Immature natural killer cell (primary cell): ENCODE data around the gene MYRF. TPM values are rescaled to one million over a fixed set of nuclear protein-coding genes. Genes with fewer than 3 reads are reported as not detected.
A peak's percentile ranks its signal among the peaks of the same experiment; 100 is the strongest.

ENCODE experiments used
- DNase-seq, 3 donors: peaks; one replicate each; pipeline ENCODE4 v3.0.0; 2022; ENCODE audit warnings: mixed read lengths in 1 of 3
- H3K27ac Mint-ChIP-seq, 6 donors: one replicate each; pipeline ENCODE4 v1.8.0; 2020; ENCODE audit warnings: mixed read lengths in 6 of 6, mild to moderate bottlenecking in 5 of 6, inconsistent platforms in 4 of 6, moderate library complexity in 3 of 6
- H3K27me3 Mint-ChIP-seq, 3 donors: one replicate each; pipeline ENCODE4 v1.8.0; 2020 to 2021; ENCODE audit warnings: low read depth in 3 of 3, mild to moderate bottlenecking in 3 of 3, mixed read lengths in 3 of 3, moderate library complexity in 3 of 3, inconsistent platforms in 1 of 3
- H3K36me3 Mint-ChIP-seq, 3 donors: one replicate each; pipeline ENCODE4 v1.8.0; 2020; ENCODE audit warnings: mixed read lengths in 3 of 3, inconsistent platforms in 2 of 3, mild to moderate bottlenecking in 2 of 3
- H3K4me1 Mint-ChIP-seq, 2 donors: one replicate each; pipeline ENCODE4 v1.8.0; 2020; ENCODE audit warnings: inconsistent platforms in 2 of 2, mild to moderate bottlenecking in 2 of 2, mixed read lengths in 2 of 2, moderate library complexity in 1 of 2
- H3K4me3 Mint-ChIP-seq, 5 donors: one replicate each; pipeline ENCODE4 v1.8.0; 2020; ENCODE audit warnings: mild to moderate bottlenecking in 5 of 5, mixed read lengths in 5 of 5, inconsistent platforms in 3 of 5, moderate library complexity in 3 of 5
- H3K9me3 Mint-ChIP-seq, 6 donors: one replicate each; pipeline ENCODE4 v1.8.0; 2020; ENCODE audit warnings: mild to moderate bottlenecking in 6 of 6, mixed read lengths in 6 of 6, inconsistent platforms in 4 of 6, moderate library complexity in 3 of 6
- polyA plus RNA-seq, 3 donors: library from polyadenylated mRNA; unstranded; fragments of 300-500 nt; fragmentation: Illumina TruSeq; gene quantifications; one replicate each; pipeline ENCODE4 v1.2.3, GENCODE V29; 2021

MYRF gene
- polyA plus RNA-seq, 3 donors from 2014 or later = 0.43 to 2.4 TPM; not detected in 1

- no peaks in the 10 kb centered on the region for H3K9me3 Mint-ChIP-seq
- no peaks in the 10 kb centered on the region for H3K36me3 Mint-ChIP-seq
- DNase-seq = no peak
- peak overlapping the region in 3 of 6 donors; percentile 61 to 88 (median 66) for H3K27ac Mint-ChIP-seq
- peaks cover 0 to 4% (median 2%) of the 10 kb centered on the region in 3 donors for H3K27me3 Mint-ChIP-seq
- peak overlapping the region; percentile 19 to 81 (median 57) for H3K4me3 Mint-ChIP-seq
- peaks cover 25 to 39% of the 10 kb centered on the region in 2 donors for H3K4me1 Mint-ChIP-seq
Measured at GRCh38 chr11:61775106-61775505, 22.7 kb downstream of the MYRF start.

GRCh38 chr11:61775606-61776554 is 23.4 kb downstream of the MYRF start:
- Mint-ChIP-seq H3K27me3 (peaks cover 0 to 4% (median 2%) of the 10 kb centered on the region in 3 donors), H3K27ac (peak overlapping the region in 5 of 6 donors; percentile 60 to 88 (median 66)), H3K4me1 (peaks cover 25 to 39% of the 10 kb centered on the region in 2 donors), H3K36me3 (no peaks in the 10 kb centered on the region), H3K4me3 (peak overlapping the region; percentile 56 to 81 (median 75)), H3K9me3 (no peaks in the 10 kb centered on the region)
- DNase-seq = peak; percentile 53 to 58 (median 56)

GRCh38 chr11:61776561-61777075 is 24.2 kb downstream of the MYRF start:
- Mint-ChIP-seq H3K36me3 (no peaks in the 10 kb centered on the region), H3K4me1 (peaks cover 25 to 37% of the 10 kb centered on the region in 2 donors), H3K27ac (peak overlapping the region; percentile 40 to 77 (median 60)), H3K9me3 (no peaks in the 10 kb centered on the region), H3K4me3 (peak overlapping the region; percentile 56 to 78 (median 75)), H3K27me3 (peaks cover 0 to 4% (median 2%) of the 10 kb centered on the region in 3 donors)
- peak; percentile 57 to 59 (median 59) for DNase-seq

- Mint-ChIP-seq H3K4me1 (peaks cover 25 to 35% of the 10 kb centered on the region in 2 donors), H3K4me3 (peak overlapping the region; percentile 59 to 78 (median 69)), H3K27me3 (peaks cover 0 to 4% (median 2%) of the 10 kb centered on the region in 3 donors), H3K36me3 (no peaks in the 10 kb centered on the region), H3K27ac (peak overlapping the region in 3 of 6 donors; percentile 35 to 61 (median 40)), H3K9me3 (no peaks in the 10 kb centered on the region)
- DNase-seq = peak; percentile 66 to 69 (median 69)
Measured at GRCh38 chr11:61777234-61778090, 25.0 kb downstream of the MYRF start.

- no peaks in the 10 kb centered on the region for H3K36me3 Mint-ChIP-seq
- peak overlapping the region; percentile 33 to 75 (median 59) for H3K4me3 Mint-ChIP-seq
- no peak for DNase-seq
- no peak overlapping the region for H3K27ac Mint-ChIP-seq
- peaks cover 0 to 4% (median 2%) of the 10 kb centered on the region in 3 donors for H3K27me3 Mint-ChIP-seq
- H3K4me1 Mint-ChIP-seq = peaks cover 25 to 30% of the 10 kb centered on the region in 2 donors
- H3K9me3 Mint-ChIP-seq = no peaks in the 10 kb centered on the region
Measured at GRCh38 chr11:61778357-61778886, 26.0 kb downstream of the MYRF start.

- no peaks in the 10 kb centered on the region for H3K9me3 Mint-ChIP-seq
- peaks cover 25 to 32% of the 10 kb centered on the region in 2 donors for H3K4me1 Mint-ChIP-seq
- DNase-seq = no peak
- H3K36me3 Mint-ChIP-seq = no peaks in the 10 kb centered on the region
- H3K4me3 Mint-ChIP-seq = no peak overlapping the region
- H3K27ac Mint-ChIP-seq = no peak overlapping the region
- peaks cover 0 to 4% (median 2%) of the 10 kb centered on the region in 3 donors for H3K27me3 Mint-ChIP-seq
Measured at GRCh38 chr11:61778920-61779650, 26.6 kb downstream of the MYRF start.

GRCh38 chr11:61779666-61780525 is 27.5 kb downstream of the MYRF start:
- H3K4me3 Mint-ChIP-seq = no peak overlapping the region
- H3K4me1 Mint-ChIP-seq = peaks cover 25 to 28% of the 10 kb centered on the region in 2 donors
- H3K27ac Mint-ChIP-seq = no peak overlapping the region
- peaks cover 0 to 1% (median 1%) of the 10 kb centered on the region in 3 donors for H3K36me3 Mint-ChIP-seq
- DNase-seq = no peak
- no peaks in the 10 kb centered on the region for H3K9me3 Mint-ChIP-seq
- H3K27me3 Mint-ChIP-seq = peaks cover 0 to 4% (median 2%) of the 10 kb centered on the region in 3 donors

- Mint-ChIP-seq H3K9me3 (no peaks in the 10 kb centered on the region), H3K36me3 (peaks cover 0 to 5% (median 2%) of the 10 kb centered on the region in 3 donors), H3K27ac (no peak overlapping the region), H3K4me1 (peaks cover 19 to 23% of the 10 kb centered on the region in 2 donors), H3K27me3 (peaks cover 0 to 2% (median 1%) of the 10 kb centered on the region in 3 donors), H3K4me3 (no peak overlapping the region)
- no peak for DNase-seq
Measured at GRCh38 chr11:61780581-61781162, 28.2 kb downstream of the MYRF start.

- Mint-ChIP-seq H3K27ac (no peak overlapping the region), H3K4me3 (no peak overlapping the region), H3K36me3 (peaks cover 0 to 5% (median 2%) of the 10 kb centered on the region in 3 donors), H3K9me3 (no peaks in the 10 kb centered on the region), H3K4me1 (peaks cover 12 to 15% of the 10 kb centered on the region in 2 donors), H3K27me3 (peaks cover 0 to 2% (median 0%) of the 10 kb centered on the region in 3 donors)
- DNase-seq = no peak
Measured at GRCh38 chr11:61781585-61781984, 29.1 kb downstream of the MYRF start.

GRCh38 chr11:61782299-61782698 is 29.9 kb downstream of the MYRF start:
- H3K27ac Mint-ChIP-seq = no peak overlapping the region
- H3K36me3 Mint-ChIP-seq = peaks cover 0 to 5% (median 2%) of the 10 kb centered on the region in 3 donors

GRCh38 chr11:61782841-61783240 is 30.4 kb downstream of the MYRF start:
- DNase-seq = no peak
- Mint-ChIP-seq H3K4me3 (no peak overlapping the region), H3K9me3 (no peaks in the 10 kb centered on the region), H3K36me3 (peaks cover 0 to 5% (median 2%) of the 10 kb centered on the region in 3 donors), H3K27ac (peak overlapping the region in 2 of 6 donors; percentile 39 to 44), H3K4me1 (peaks cover 4 to 7% of the 10 kb centered on the region in 2 donors), H3K27me3 (peaks cover 0 to 2% (median 0%) of the 10 kb centered on the region in 3 donors)

More at GRCh38 chr11:61782299-61782698, 29.9 kb downstream of the MYRF start:
- no peak for DNase-seq
- peaks cover 7 to 8% of the 10 kb centered on the region in 2 donors for H3K4me1 Mint-ChIP-seq
- H3K27me3 Mint-ChIP-seq = peaks cover 0 to 2% (median 0%) of the 10 kb centered on the region in 3 donors
- no peak overlapping the region for H3K4me3 Mint-ChIP-seq
- no peaks in the 10 kb centered on the region for H3K9me3 Mint-ChIP-seq
